Kidney (tissue), 22 donors: ENCODE measurements around the gene OAS2. TPM values are rescaled to one million over a fixed set of nuclear protein-coding genes. Genes with fewer than 3 reads are reported as not detected.

Source experiments
- DNase-seq, 5 donors: peaks; one replicate each; pipeline ENCODE4 v3.0.0-alpha.2; 2013 to 2020
- FAIRE-seq: peaks from 2 replicates; lab custom pipeline; 2012; peaks lifted over from hg19 to GRCh38; lab: Jason Lieb, UNC
- H3K27ac ChIP-seq, 2 donors: one replicate each; pipeline ENCODE4 v1.7.0; 2013; ENCODE audit warnings: low read depth in 2 of 2, low read length in 2 of 2, inconsistent platforms in 1 of 2
- H3K27me3 ChIP-seq: one replicate; pipeline ENCODE4 v1.7.1; 2013; ENCODE audit warnings: low read length, inconsistent platforms; ENCODE audit not compliant: control insufficient read depth, insufficient read depth
- H3K36me3 ChIP-seq, 3 donors: one replicate each; pipeline versions ENCODE4 v1.7.0 to v1.7.1; 2013; ENCODE audit warnings: low read length in 3 of 3, control low read depth in 1 of 3, inconsistent platforms in 1 of 3; ENCODE audit not compliant: insufficient read depth in 3 of 3, control insufficient read depth in 2 of 3
- H3K4me1 ChIP-seq, 3 donors: one replicate each; pipeline versions ENCODE4 v1.7.0 to v1.7.1; 2013; ENCODE audit warnings: low read length in 3 of 3, inconsistent platforms in 1 of 3, low read depth in 1 of 3; ENCODE audit not compliant: control insufficient read depth in 2 of 3, insufficient read depth in 2 of 3
- H3K4me3 ChIP-seq, 3 donors: one replicate each; pipeline versions ENCODE4 v1.7.0 to v1.8.1; 2013; ENCODE audit warnings: low read length in 3 of 3, control low read depth in 1 of 3, inconsistent platforms in 1 of 3
- H3K9ac ChIP-seq, 3 donors: one replicate each; pipeline versions ENCODE4 v1.7.0 to v1.7.1; 2013; ENCODE audit warnings: low read length in 3 of 3, control low read depth in 1 of 3, inconsistent platforms in 1 of 3
- H3K9me3 ChIP-seq, 3 donors: one replicate each; pipeline versions ENCODE4 v1.7.0 to v1.7.1; 2013; ENCODE audit warnings: low read length in 3 of 3, control low read depth in 1 of 3, inconsistent platforms in 1 of 3; ENCODE audit not compliant: control insufficient read depth in 2 of 3, insufficient read depth in 1 of 3
- intact Hi-C: fragments of 100-400 bp; cut with DNase I; formaldehyde crosslinking; loops from one replicate; pipeline ENCODE4 v1.11.1; 2022
- long read RNA-seq, 10 donors: library from polyadenylated mRNA in 1 of 10; unstranded in 1 of 10; transcript quantifications; one replicate each; pipeline ENCODE4 v2.0.0 and lab custom pipeline, GENCODE V29; 2021 to 2026
- polyA plus RNA-seq: library from polyadenylated mRNA; stranded (reverse); fragments of 350-450 nt; fragmentation: Illumina TruSeq; extraction: RNeasy Lipid Tissue Mini Kit (QIAGEN cat#74804); gene quantifications from one replicate; pipeline ENCODE4 v1.2.3, GENCODE V29; 2014; ENCODE audit warnings: low read depth, low replicate concordance; ENCODE audit not compliant: insufficient read depth
- total RNA-seq: library from RNA; stranded (reverse); fragmentation: NEBNext Ultra II Directional; extraction: Animal tissue kit (Norgen Biotek cat#: 25700); gene quantifications from one replicate; pipeline ENCODE4 v1.2.1, GENCODE V29; 2021
- TF ChIP-seq, protein P1 (sequence below): IDR thresholded peaks from 3 replicates; pipeline ENCODE4 v1.5.1; 2012; ENCODE audit warnings: mild to moderate bottlenecking, moderate library complexity, borderline replicate concordance; ENCODE audit not compliant: insufficient read depth; ENCODE audit errors: extremely low read depth
- donor health status: control.
- donor health status: control.
- donor health status: control.
- donor health status: control.
- donor health status: control.
- donor health status: DM: yes; HTN: yes; CAD: no.
- donor health status: Normal renal cell carcinoma (clear cell type).

The OAS2 gene, protein sequence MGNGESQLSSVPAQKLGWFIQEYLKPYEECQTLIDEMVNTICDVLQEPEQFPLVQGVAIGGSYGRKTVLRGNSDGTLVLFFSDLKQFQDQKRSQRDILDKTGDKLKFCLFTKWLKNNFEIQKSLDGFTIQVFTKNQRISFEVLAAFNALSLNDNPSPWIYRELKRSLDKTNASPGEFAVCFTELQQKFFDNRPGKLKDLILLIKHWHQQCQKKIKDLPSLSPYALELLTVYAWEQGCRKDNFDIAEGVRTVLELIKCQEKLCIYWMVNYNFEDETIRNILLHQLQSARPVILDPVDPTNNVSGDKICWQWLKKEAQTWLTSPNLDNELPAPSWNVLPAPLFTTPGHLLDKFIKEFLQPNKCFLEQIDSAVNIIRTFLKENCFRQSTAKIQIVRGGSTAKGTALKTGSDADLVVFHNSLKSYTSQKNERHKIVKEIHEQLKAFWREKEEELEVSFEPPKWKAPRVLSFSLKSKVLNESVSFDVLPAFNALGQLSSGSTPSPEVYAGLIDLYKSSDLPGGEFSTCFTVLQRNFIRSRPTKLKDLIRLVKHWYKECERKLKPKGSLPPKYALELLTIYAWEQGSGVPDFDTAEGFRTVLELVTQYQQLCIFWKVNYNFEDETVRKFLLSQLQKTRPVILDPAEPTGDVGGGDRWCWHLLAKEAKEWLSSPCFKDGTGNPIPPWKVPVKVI
- 11.7 TPM for total RNA-seq
- polyA plus RNA-seq: 5.0 TPM
- long read RNA-seq, donor 1: 0 reads
- long read RNA-seq, donor 2: 0 reads
- long read RNA-seq, donor 3: 0 reads
- long read RNA-seq, donor 4: 0 reads
- long read RNA-seq, donor 5: 0 reads
- long read RNA-seq, donor 6, full-length matches to known transcripts: 2 of 2 reads
- long read RNA-seq, donor 6, partial matches to known transcripts: 0 of 2 reads
- long read RNA-seq, donor 6, other reads (novel, unspliced or antisense): 0 of 2 reads
- long read RNA-seq, donor 7, partial matches to known transcripts: 0 of 2 reads
- long read RNA-seq, donor 7, other reads (novel, unspliced or antisense): 0 of 2 reads
- long read RNA-seq, donor 8: 0 reads
- long read RNA-seq, donor 9: 0 reads
- long read RNA-seq, donor 10, partial matches to known transcripts: 0 of 1 reads
- long read RNA-seq, donor 10, other reads (novel, unspliced or antisense): 0 of 1 reads

DNA sequence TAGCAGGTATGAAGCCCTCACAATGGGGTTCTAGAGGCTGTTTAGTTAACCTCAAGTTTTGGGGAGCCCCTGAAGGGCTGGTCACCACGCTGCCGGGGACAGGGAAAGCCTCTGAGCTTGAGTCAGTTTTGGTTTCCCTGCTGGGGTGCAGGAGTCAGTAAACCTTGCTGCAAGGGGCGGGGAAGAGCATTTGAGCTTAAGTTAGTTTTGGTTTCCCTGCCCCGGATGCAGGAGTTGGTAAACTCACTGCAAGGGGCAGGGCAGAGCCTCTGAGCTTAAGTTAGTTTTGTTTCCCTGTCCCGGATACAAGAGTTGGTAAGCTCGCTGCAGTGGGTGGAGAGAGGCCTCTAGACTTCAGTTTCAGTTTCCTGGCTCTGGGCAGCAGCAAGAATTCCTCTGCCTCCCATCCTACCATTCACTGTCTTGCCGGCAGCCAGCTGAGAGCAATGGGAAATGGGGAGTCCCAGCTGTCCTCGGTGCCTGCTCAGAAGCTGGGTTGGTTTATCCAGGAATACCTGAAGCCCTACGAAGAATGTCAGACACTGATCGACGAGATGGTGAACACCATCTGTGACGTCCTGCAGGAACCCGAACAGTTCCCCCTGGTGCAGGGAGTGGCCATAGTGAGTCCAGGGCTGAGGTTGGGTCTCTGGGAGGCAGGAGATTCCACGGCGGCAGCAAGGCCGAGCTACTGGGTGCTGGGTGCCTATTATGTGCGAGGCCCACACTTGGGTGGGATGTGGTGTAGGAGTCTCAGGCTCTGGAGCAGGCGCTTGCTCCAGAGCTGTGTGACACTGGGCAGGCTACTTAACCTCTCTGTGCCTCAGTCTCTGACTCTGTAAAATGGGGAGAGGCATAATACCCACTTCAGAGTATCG is at the start of gene OAS2:
Gene OAS2, plus strand, starts transcription at position 357 of the 878 bp plus-strand sequence. Its CDS starts 90 bp downstream, at position 447.
- Histone ChIP-seq H3K27me3 (no peaks in the 10 kb centered on the region), H3K9me3 (peaks cover 0 to 8% (median 0%) of the 10 kb centered on the region in 3 donors), H3K36me3 (no peaks in the 10 kb centered on the region), H3K4me1 (peaks cover 0 to 7% (median 0%) of the 10 kb centered on the region in 3 donors), H3K4me3 (peak within 1 kb of the TSS; percentile 38 to 87 (median 71)), H3K9ac (peak within 1 kb of the TSS in 2 of 3 donors; percentile 44 to 46), H3K27ac (peak within 1 kb of the TSS; percentile 66 to 84)
- intact Hi-C loops: no loop called here
- DNase-seq (peak in 3 of 5 donors; percentile 7 to 79 (median 54)), FAIRE-seq (no peak)
- TF ChIP-seq, protein P1, sequence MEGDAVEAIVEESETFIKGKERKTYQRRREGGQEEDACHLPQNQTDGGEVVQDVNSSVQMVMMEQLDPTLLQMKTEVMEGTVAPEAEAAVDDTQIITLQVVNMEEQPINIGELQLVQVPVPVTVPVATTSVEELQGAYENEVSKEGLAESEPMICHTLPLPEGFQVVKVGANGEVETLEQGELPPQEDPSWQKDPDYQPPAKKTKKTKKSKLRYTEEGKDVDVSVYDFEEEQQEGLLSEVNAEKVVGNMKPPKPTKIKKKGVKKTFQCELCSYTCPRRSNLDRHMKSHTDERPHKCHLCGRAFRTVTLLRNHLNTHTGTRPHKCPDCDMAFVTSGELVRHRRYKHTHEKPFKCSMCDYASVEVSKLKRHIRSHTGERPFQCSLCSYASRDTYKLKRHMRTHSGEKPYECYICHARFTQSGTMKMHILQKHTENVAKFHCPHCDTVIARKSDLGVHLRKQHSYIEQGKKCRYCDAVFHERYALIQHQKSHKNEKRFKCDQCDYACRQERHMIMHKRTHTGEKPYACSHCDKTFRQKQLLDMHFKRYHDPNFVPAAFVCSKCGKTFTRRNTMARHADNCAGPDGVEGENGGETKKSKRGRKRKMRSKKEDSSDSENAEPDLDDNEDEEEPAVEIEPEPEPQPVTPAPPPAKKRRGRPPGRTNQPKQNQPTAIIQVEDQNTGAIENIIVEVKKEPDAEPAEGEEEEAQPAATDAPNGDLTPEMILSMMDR: no peak

DNA sequence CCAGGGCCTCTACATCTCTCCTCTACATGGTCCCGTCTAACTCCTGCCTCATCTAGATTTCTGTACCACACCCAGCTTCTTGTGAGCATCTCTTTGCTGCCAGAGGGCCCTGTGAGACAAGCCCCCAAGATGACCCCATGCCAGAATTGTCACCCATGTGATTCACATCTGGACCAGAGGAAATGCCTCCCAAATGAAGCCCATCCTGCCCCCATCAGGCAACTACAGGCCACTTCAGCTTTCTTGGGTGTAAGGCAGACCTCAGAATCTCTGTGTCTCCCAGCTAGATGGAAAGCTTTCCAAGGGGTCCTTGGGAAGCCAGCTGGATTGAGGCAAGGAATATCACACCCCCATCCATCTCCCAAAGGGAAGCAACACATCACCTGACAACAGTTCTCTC is 49.3 kb upstream of the OAS2 start:
- TF ChIP-seq, protein P1: no peak
- FAIRE-seq (no peak), DNase-seq (no peak)
- Histone ChIP-seq H3K27me3 (no peaks in the 10 kb centered on the region), H3K27ac (no peak overlapping the region), H3K36me3 (no peaks in the 10 kb centered on the region), H3K9ac (no peak overlapping the region), H3K9me3 (no peaks in the 10 kb centered on the region), H3K4me1 (peaks cover 0 to 3% (median 0%) of the 10 kb centered on the region in 3 donors), H3K4me3 (no peak overlapping the region)
- intact Hi-C loops: no loop called here

DNA sequence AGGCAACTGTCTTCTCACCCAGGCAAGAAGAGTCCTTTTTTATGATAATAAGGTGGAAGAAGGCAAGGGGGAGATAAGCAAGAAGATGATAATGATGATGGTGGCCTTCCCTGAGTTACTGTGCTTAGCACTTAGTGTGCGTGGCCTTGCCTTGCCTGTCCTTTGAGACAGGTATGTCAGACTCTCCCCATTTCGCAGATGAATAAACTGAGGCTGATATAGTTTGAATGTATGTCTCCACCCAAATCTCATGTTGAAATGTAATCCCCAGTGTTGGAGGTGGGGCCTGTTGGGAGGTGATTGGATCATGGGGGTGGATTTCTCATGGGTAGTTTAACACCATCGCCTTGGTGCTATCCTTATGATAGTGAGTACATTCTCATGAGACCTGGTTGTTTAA is 48.6 kb upstream of the OAS2 start:
- Histone ChIP-seq H3K27me3 (no peaks in the 10 kb centered on the region), H3K27ac (no peak overlapping the region), H3K9me3 (no peaks in the 10 kb centered on the region), H3K9ac (no peak overlapping the region), H3K4me3 (no peak overlapping the region), H3K4me1 (peaks cover 0 to 3% (median 0%) of the 10 kb centered on the region in 3 donors), H3K36me3 (no peaks in the 10 kb centered on the region)
- DNase-seq (no peak), FAIRE-seq (no peak)
- TF ChIP-seq, protein P1: no peak
- intact Hi-C loops: no loop called here
